ENCODE results near the gene SPHK1.
A peak's percentile ranks its signal among the peaks of the same experiment; 100 is the strongest.

The SPHK1 gene

DNA sequence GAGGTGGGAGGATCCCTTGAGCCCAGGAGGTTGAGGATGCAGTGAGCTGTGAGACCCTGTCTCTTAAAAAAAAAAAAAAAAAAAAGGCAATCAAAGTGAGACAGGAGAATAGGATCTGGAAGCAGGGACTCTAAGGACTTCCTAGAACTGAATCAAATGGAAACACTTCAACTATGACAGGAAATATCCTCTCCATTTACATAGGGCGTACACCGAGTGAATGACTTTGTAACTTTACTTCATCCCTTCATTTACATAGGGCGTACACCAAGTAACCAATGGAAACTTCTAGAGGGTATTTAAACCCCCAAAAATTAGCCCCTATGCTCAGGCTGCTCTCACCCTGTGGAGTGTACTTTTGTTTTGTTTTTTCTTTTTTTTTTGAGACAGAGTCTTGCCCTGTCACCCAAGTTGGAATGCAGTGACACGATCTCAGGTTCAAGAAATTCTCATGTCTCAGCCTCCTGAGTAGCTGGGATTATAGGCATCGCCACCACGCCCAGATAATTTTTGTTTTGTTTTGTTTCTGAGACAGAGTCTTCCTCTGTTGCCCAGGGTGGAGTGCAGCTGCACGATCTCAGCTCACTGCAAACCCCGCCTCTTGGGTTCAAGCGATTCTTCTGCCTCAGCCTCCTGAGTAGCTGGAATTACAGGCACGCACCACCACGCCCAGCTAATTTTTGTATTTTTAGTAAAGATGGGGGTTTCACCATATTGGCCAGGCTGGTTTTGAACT, 21.1 kb upstream of the SPHK1 start:
- no peak for DNase-seq

DNA sequence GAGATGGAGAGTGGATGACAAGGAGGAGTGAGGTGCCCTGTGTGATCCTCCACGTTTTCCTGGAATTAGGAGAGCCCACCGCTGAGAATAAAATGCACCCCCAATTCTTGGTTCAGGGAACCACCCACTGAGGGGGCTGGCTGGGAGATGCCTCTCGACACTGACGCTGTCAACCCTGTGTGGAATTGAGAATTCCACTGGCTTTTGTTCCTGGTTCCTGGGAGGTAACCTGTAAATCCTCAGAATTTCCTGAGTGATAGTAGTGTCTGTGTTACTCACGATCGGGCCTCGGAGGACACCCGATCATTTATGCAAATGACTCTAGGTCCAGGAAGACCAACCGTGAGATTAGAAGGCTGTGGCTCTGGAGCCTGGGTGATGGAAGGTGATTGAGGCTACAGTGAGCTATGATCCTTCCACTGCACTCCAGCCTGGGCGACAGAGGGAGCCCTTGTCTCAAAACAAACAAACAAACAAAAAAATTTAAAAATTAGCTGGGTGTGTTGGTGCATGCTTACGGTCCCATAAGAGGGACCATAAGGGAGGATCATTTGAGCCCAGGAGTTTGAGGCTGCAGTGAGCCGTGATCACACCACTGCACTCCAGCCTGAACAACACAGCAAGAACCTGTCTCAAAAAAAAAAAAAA, 19.0 kb upstream of the SPHK1 start:
- no peak for DNase-seq

DNA sequence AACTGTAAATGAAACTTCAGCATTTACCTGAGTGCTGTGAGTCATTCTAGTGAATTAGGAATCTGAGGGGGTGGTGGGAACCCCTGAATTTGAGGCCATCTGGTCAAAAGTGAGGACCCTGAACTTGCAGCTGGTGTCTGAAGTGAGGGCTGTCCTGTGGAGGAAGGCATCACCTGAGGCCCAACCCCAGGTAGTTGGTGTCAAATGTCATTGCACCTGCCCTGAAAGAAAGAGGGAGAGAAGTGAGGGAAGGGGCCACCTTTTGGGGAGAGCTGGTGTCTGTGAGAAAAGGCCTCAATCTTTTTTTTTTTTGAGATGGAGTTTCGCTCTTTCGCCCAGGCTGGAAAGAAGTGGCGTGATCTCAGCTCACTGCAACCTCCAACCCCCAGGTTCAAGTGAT, 18.2 kb upstream of the SPHK1 start:
- no peak for DNase-seq

DNA sequence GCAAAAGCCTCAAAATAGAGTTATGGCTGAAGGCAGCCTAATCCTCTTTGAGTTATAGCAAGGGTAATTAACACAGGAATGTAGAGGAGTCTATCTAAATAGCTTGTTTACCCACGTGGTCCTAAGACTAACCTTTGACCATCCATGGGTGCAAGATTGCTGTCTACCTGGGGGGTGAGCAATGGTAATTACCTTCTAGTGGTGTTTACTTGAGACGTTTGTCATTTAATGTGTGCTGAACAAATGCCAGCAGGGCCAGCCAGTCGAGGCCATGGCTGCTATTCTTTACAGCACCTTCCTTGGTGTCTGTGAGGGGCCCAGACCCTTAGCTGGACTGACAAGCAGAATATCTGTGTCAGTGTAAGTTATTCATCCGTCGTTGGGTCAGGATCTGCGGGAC, 16.8 kb upstream of the SPHK1 start:
- no peak for DNase-seq

DNA sequence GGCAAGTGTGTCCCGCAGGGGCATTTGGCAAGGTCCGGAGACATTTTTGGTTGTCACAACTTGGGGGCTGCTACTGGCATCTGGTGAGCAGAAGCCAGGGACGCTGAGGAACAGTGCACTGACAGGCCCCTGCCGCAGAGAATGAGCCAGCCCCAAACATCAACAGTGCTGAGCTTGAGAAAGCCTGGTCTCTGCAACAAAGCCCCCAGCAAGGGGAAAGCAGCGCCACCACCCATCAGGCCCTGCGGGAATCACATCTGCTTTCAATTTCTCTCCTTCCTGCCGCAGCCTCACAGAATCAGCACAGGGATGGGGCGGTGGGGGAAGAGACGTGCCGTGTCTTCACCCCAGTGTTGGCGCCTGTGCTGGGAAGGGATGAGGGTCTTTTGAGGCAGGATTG, 15.9 kb upstream of the SPHK1 start:
- no peak for DNase-seq

DNA sequence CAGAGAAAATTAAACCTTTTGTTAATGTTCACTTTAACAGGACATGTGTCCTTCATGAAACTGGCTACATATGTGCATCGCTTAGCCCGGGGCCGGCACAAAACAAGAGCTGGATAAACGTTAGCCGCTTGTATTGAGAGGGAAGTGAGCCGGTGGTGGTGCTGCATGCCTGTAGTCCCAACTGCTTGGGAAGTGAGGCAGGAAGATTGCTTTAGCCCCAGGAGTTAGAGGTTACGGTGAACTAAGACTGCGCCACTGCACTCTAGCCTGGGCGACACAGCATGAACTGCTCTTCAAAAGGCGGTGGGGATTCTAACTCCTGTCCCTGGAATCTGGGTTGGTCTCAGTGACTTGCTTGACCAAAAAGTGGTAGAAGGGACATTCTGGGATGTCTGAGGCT, 15.0 kb upstream of the SPHK1 start:
- DNase-seq = no peak

DNA sequence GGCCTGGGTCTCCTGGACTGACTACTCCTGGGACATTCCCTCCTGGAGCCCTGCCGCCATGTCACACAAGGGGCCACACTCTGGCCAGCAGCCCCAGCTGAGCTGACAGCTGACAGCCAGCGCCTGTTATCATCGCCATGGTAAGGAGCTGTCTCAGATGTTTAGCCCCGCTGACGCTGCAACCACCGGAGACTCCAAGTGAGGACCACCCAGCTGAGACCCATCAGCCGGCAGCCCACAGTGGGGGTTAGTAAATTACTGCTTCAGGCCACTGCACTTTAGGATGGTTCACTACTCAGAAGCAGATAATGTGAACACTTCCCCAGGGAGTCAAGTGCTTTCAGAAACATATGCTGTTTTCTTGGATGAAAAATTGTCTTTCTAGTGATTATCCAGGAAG, 14.6 kb upstream of the SPHK1 start:
- no peak for DNase-seq

DNA sequence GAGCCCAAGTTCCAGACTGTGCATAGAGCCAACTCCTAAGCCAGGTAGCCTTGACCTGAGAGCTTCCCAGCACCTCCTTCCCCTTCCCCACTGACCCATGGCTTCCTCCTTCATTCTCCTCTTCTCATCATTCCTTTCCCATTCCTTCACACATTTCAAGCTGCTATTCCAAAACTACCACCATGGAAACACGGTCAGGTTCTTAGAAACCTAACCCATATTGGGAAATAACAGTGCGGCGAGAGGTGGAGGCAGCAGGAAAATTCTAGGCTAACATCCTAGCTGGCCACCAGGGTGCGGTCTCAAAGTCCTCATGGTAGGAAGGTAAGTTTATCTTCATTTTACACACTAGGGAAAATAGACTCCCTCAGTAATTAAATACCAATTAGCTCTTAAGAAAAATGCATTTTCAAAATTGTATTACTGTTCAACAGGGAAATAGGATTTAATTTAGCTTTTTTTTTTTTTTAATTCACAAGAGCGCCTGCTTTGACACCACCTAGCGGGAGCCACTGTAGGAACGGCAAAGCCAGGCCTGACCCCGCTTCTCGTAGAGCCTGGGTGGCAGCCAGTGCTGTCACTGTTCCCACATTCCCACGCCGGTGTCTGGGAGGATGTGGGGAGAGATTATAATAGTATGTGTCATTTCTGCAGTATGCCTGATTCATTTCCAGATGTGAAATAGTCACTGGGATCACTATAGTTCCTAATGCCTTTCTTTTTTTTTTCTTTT, 14.0 kb upstream of the SPHK1 start:
- no peak for DNase-seq

DNA sequence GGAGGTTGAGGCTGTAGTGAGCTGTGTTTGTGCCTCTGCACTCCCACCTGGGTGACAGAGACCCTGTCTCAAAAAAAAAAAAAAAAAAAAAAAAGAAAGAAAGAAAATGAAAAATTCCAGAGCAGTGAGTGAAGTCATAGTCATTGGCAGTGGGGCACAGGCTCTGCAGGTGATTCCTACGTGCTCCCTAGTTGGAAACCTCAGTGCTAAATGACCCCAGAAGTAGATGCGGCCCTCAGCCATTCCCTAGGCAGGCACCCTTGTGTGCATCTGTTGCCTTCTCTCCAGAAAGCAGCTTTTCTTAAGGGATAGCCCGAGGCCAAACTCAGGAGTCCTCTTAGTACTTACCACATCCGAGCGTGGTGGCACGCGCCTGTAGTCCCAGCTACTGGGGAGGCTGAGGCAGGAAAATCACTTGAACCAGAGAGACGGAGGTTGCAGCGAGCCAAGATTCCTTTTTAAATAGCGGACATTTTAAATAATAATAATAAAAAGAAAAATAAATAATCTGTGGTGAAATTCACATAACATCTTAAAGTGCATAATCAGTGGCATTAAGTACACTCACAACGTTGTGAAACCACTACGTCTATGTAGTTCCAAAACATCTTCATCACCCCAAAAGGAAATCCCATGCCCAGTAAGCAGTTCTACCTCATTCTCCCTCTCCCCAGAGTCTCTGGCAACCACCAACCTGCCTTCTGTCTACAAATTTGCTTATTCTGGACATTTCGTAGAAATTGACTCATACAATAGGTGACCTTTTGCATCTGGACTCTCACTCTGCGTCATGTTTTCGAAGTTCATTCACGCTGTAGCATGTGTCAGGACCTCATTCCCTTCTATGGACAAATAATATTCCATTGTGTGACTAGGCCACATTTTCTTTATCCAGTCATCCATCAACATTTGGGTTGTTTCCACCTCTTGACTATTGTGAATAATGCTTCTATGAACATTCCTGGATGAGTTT, 12.5 kb upstream of the SPHK1 start:
- DNase-seq = no peak

DNA sequence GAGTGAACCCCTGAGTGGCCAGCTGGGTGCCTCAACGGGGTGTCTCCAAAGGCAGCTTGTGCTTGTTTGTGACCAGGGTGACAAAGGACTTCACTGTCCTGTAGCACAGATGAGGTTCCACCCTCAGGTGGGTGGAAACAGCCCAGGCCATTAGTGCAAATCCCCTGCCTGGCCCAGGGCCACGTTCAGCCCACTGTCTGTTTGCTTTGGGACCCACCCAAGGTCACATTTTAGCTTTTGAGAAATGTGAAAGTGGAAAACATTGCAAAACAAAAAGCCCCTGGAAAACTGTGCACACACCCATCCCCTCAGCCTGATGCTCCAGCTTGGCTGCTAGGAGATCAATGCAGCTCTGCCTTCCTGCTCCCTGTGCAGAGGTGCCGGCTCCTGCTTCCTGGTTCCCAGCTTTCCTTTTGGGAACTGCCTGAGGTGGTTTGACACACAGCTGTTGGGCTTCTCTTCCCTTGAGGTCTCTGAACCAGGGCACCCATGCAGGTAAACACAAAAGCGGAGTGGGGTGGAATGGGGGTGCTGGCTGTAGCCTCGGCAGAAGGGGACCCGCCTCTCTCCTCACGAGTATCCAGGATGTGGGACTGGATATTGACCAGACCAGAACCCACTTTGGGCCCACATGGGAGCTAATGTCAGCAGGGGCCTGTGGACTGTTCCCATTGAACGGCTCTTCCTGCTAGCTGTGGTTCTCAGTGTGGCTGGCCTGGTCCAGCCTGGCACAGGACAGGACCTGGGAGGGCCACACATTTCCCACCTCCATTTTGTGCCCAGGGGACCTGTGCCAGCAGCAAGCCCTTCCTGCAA, 7.9 kb upstream of the SPHK1 start:
- no peak for DNase-seq

DNA sequence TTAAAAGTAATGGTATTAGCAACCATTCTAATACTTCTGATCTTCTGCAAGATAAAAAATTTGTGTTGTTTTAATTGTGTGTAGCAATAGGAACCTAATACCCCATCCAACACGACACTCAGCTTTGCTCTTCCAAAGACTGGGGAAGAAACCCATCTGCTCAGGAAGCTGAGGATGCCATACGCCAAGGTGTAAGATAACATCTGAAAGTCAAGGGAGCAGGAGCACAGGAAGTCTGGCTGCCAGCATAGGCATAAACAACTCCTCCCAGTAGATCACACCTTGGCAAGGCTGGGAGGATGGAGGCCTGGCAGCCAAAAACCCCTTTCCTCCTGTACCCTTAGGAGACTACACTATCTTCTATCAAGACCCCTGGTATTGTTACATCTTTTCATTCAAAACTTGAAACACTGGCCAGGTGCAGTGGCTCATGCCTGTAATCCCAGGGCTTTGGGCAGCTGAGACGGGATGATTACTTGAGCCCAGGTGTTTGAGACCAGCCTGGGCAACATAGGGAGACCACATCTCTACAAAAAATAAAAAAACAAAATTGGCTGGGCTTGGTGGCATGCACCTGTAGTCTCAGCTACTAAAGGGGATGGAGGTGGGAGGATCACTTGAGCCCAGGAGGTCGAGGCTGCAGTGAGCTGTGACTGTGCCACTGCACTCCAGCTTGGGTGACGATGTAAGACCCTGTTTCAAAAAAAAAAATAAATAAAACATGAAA, 5.7 kb upstream of the SPHK1 start:
- DNase-seq = no peak

DNA sequence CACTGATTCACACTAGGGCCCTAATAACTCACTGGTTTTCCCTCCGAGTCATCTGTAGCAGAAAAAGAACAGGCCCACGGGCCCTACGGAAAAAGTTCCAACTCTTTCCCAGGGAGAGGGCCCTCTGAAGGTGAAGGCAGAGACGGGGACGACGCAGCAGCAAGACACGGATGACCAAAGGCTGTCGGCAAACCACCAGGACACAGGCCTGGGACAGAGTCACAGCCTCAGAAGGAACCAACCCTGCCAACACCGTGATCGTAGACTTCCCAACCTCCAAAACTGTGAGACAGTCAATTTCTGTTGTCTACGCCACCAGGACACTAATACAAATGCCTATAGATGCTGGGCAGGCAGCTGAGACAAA, 5.2 kb upstream of the SPHK1 start:
- DNase-seq = no peak

DNA sequence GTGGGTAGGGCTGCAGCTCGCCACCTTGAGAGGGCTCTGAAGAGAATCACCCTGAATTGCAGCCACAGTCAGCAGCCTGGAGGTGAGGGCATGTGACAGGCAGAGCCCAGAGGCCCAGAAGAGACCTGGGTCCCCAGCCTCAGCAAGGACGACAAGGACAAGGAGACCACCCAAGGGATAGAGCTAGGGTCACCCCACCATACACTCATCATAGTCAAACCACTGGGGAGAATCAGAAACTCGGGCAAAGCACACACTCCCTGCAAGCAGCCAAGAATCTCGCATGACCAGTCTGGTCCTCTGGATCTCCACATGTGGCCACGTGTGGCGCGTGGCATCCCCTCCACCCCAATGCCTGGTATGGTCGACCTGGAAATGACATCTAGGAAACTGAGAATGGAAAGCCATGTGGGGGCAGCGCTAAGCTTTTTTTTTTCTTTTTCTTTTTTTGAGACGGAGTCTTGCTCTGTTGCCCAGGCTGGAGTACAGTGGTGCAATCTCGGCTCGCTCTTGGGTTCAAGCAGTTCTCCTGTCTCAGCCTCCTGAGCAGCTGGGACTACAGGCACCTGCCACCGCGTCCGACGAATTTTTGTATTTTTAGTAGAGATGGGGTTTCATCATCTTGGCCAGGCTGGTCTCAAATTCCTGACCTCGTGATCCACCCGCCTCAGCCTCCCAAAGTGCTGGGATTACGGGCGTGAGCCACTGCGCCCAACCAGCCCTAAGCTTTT, 4.6 kb upstream of the SPHK1 start:
- DNase-seq = no peak

DNA sequence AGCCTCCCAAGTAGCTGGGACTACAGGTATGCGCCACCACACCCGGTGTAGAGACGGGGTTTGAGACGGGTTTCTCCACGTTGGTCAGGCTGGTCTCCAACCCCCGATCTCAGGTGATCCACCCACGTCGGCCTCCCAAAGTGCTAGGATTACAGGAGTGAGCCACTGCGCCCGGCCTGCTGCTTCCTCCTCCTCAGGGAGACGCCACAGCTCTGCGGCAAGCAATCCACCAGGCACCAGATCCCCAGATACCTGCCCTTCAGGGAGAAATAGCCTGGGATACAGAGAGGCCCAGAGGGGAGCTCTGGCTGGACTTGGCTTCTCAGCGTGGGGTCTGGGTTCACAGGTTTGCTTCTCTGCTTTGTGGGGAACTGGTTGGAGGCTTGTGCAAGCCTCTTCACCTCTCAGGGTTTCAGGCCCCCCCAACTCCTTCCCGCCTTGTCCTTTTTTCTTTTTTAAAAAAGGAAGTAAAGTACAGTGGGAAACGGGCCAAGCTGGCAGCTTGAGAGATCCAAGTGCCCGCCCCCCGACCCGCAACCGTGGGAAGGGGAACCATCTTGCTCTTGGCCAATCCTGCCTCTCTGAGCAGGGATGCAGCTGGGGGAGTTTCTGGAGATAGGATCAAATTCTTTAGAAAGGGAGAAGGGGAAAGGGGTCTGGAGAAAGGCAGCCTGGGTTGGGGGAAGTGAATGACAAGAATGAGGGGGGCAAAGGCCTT, 2.6 kb upstream of the SPHK1 start:
- peak; percentile 22 for DNase-seq

DNA sequence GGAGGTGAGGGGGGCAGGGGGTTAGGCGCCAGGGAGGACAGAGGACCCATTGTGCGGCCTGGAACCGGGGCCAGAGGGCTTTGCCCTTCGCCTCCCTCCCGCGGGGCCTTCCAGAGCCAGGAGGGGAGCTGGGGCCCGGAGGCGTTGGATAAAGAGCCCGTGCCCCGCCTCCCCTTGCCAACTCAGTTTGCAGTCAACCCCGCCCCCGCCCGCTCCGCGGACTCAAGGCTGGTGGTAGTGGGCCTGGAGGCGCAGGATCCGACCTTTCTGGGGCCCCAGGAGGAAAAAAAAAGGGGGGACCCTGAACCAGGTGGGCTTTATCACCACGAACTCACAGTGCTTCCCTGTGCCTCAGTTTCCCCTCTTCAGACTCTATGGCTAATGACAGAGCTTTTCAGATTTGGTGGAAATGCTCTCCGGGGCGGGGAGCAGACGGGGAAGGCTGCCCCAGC, 2.0 kb upstream of the SPHK1 start:
- DNase-seq = no peak

DNA sequence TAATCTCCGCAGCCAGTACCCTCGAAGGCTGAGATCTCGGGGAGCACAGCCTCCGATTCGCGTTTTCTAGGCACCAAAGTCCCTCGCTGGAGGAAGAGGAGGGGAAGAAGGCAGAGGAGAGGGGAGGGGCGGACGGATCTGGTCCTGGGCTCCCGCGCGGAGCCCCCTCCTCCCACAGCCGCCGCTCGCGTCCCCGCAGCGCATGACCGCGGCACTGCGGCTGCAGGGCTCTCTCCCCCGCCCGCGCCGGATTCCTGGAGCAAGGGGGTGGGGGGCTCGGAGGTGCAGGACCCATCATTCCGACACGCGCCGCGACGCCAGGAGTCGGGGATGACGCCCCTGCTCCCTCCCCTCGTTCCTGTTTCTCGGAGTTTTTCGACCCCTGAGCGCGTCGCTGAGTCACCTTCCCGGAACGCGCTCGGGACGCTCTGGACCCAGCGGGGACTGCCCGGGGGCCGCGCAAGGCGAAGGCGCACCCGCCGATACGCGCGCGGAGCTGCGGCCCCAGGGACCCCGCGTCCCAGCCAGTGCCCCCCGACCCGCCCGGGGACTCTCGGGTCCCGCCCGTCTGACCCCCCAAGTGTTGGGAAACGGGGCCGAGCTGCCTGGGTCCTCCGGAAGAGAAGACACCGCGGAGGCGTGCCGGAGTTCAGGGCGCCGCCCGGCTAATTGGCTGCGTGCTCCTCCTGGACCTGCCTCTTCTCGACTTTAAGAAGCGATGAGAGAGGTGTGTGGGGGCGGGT, 1.4 kb upstream of the SPHK1 start:
- DNase-seq = peak; percentile 49

DNA sequence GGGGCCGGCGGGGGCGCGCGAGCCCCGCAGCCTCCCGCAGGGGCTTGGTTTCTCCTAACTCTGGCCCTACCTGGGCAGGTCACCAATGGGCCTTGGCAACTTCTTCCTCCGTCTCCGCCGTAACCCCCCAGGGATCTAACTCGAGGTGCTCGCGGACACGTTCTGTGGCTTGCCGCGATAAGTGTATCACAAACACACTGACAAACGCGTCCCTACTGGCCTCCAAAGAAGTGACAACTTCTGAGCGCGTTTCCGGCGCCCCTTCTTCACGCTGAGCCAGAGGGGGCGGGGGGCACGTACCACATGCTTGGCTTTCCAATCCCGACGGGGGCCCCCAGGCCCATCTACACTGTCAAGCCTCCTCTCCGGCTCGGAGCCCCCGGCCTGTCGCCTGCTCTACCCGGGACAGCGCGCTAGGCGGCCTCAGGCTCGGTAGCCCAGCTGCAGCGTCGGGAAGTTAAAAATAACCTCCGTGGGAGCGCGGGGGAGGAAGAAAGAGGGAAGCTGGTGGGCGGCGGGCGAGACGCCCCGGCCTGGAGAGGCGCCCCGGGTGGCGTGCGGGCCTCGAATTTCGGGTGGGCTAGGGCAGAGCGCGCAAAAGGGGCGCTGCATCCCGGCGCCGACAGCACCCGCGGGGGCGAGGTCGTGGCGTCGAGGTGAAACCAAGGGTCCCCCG, 725 bp upstream of the SPHK1 start:
- peak; percentile 40 for DNase-seq
